NB4 (cell line): ENCODE data around the gene CFAP46.

ENCODE experiments used
- CTCF ChIP-seq: IDR thresholded peaks from one replicate; pipeline ENCODE4 v1.5.1; 2012; ENCODE audit warnings: low read depth, low read length
- POLR2A ChIP-seq: IDR thresholded peaks from 2 replicates; pipeline ENCODE4 v1.6.1; 2011; ENCODE audit warnings: mild to moderate bottlenecking; ENCODE audit not compliant: insufficient read length; ENCODE audit errors: extremely low read depth

- TF ChIP-seq CTCF (no peak), POLR2A (no peak)
Measured at GRCh38 chr10:132845041-132845551, 97.3 kb downstream of the CFAP46 start.
